HEK293 (cell line): ENCODE data around the gene TMEM141.

Experiments
- EGR2 ChIP-seq: fragments of 450-650 bp; formaldehyde crosslinking; IDR thresholded peaks from 2 replicates; pipeline ENCODE4 v1.5.1; 2016; ENCODE audit warnings: low read depth, missing biosample characterization, missing genetic modification characterization
- IKZF3 ChIP-seq: fragments of 450-650 bp; IDR thresholded peaks from 2 replicates; pipeline ENCODE4 v1.5.0; 2018; ENCODE audit warnings: missing biosample characterization, mild to moderate bottlenecking, missing genetic modification characterization, moderate library complexity
- KLF9 ChIP-seq: fragments of 450-650 bp; formaldehyde crosslinking; IDR thresholded peaks from 2 replicates; pipeline ENCODE4 v1.5.1; 2016; ENCODE audit warnings: missing biosample characterization, missing genetic modification characterization, low read depth
- SCRT1 ChIP-seq: fragments of 450-650 bp; formaldehyde crosslinking; IDR thresholded peaks from 2 replicates; pipeline ENCODE4 v1.5.1; 2016; ENCODE audit warnings: missing biosample characterization, missing genetic modification characterization, borderline replicate concordance
- SP2 ChIP-seq: fragments of 450-650 bp; formaldehyde crosslinking; IDR thresholded peaks from 2 replicates; pipeline ENCODE4 v1.5.1; 2016; ENCODE audit warnings: missing biosample characterization, missing genetic modification characterization
- ZBTB1 ChIP-seq: fragments of 450-650 bp; formaldehyde crosslinking; IDR thresholded peaks from 2 replicates; pipeline ENCODE4 v1.5.1; 2016; ENCODE audit warnings: missing biosample characterization, missing genetic modification characterization
- ZBTB20 ChIP-seq: fragments of 450-650 bp; formaldehyde crosslinking; IDR thresholded peaks from 2 replicates; pipeline ENCODE4 v1.5.1; 2016; ENCODE audit warnings: missing biosample characterization, missing genetic modification characterization
- ZBTB7A ChIP-seq: fragments of 450-650 bp; formaldehyde crosslinking; IDR thresholded peaks from 2 replicates; pipeline ENCODE4 v1.5.1; 2016; ENCODE audit warnings: low read depth, missing biosample characterization, missing genetic modification characterization
- ZBTB8A ChIP-seq: fragments of 450-650 bp; formaldehyde crosslinking; IDR thresholded peaks from 2 replicates; pipeline ENCODE4 v1.5.1; 2016; ENCODE audit warnings: missing biosample characterization, missing genetic modification characterization
- ZFP69B ChIP-seq: fragments of 450-650 bp; formaldehyde crosslinking; IDR thresholded peaks from 2 replicates; pipeline ENCODE4 v1.5.1; 2016; ENCODE audit warnings: missing biosample characterization, missing genetic modification characterization
- ZIC2 ChIP-seq: fragments of 450-650 bp; formaldehyde crosslinking; IDR thresholded peaks from 2 replicates; pipeline ENCODE4 v1.5.1; 2016; ENCODE audit warnings: missing biosample characterization, missing genetic modification characterization
- ZNF138 ChIP-seq: fragments of 450-650 bp; formaldehyde crosslinking; IDR thresholded peaks from 2 replicates; pipeline ENCODE4 v1.5.1; 2016; ENCODE audit warnings: missing biosample characterization, missing genetic modification characterization, borderline replicate concordance
- ZNF211 ChIP-seq: fragments of 450-650 bp; formaldehyde crosslinking; IDR thresholded peaks from 2 replicates; pipeline ENCODE4 v1.5.1; 2016; ENCODE audit warnings: low read depth, missing biosample characterization, missing genetic modification characterization
- ZNF501 ChIP-seq: fragments of 450-650 bp; formaldehyde crosslinking; IDR thresholded peaks from 2 replicates; pipeline ENCODE4 v1.5.1; 2016; ENCODE audit warnings: missing biosample characterization, missing genetic modification characterization
- ZNF514 ChIP-seq: fragments of 450-650 bp; formaldehyde crosslinking; IDR thresholded peaks from 2 replicates; pipeline ENCODE4 v1.5.1; 2016; ENCODE audit warnings: missing biosample characterization, missing genetic modification characterization
- ZNF600 ChIP-seq: fragments of 450-650 bp; formaldehyde crosslinking; IDR thresholded peaks from 2 replicates; pipeline ENCODE4 v1.5.1; 2016; ENCODE audit warnings: missing biosample characterization, missing genetic modification characterization
- ZNF654 ChIP-seq: fragments of 450-650 bp; formaldehyde crosslinking; IDR thresholded peaks from 2 replicates; pipeline ENCODE4 v1.5.1; 2016; ENCODE audit warnings: low read depth, missing biosample characterization, missing genetic modification characterization
- ZNF707 ChIP-seq: fragments of 450-650 bp; formaldehyde crosslinking; IDR thresholded peaks from 2 replicates; pipeline ENCODE4 v1.5.1; 2016; ENCODE audit warnings: missing biosample characterization, missing genetic modification characterization
- ZNF843 ChIP-seq: fragments of 450-650 bp; formaldehyde crosslinking; IDR thresholded peaks from 2 replicates; pipeline ENCODE4 v1.5.1; 2016; ENCODE audit warnings: missing biosample characterization, missing genetic modification characterization
- TF ChIP-seq, protein P1 (sequence below): fragments of 450-650 bp; formaldehyde crosslinking; IDR thresholded peaks from 2 replicates; pipeline ENCODE4 v1.5.1; 2017; ENCODE audit warnings: missing biosample characterization, missing genetic modification characterization
- TF ChIP-seq, protein P2 (sequence below): fragments of 450-650 bp; formaldehyde crosslinking; optimal IDR thresholded peaks from 2 replicates; pipeline ENCODE3; 2016; ENCODE audit warnings: missing biosample characterization, mild to moderate bottlenecking, missing genetic modification characterization
- TF ChIP-seq, protein P3 (sequence below): fragments of 450-650 bp; formaldehyde crosslinking; IDR thresholded peaks from 2 replicates; pipeline ENCODE4 v1.5.1; 2016; ENCODE audit warnings: missing biosample characterization, missing genetic modification characterization
- TF ChIP-seq, protein P4 (sequence below): fragments of 450-650 bp; formaldehyde crosslinking; IDR thresholded peaks from 2 replicates; pipeline ENCODE4 v1.5.1; 2016; ENCODE audit warnings: missing biosample characterization, missing genetic modification characterization
- TF ChIP-seq, protein P5 (sequence below): fragments of 450-650 bp; formaldehyde crosslinking; IDR thresholded peaks from 2 replicates; pipeline ENCODE4 v1.5.1; 2016; ENCODE audit warnings: missing biosample characterization, missing genetic modification characterization
- TF ChIP-seq, protein P6 (sequence below): fragments of 450-650 bp; formaldehyde crosslinking; IDR thresholded peaks from 2 replicates; pipeline ENCODE4 v1.5.1; 2016; ENCODE audit warnings: missing biosample characterization, missing genetic modification characterization
- TF ChIP-seq, protein P7 (sequence below): fragments of 450-650 bp; formaldehyde crosslinking; IDR thresholded peaks from 2 replicates; pipeline ENCODE4 v1.5.1; 2016; ENCODE audit warnings: missing biosample characterization, missing genetic modification characterization
- TF ChIP-seq, protein P8 (sequence below): fragments of 450-650 bp; formaldehyde crosslinking; IDR thresholded peaks from 2 replicates; pipeline ENCODE4 v1.5.1; 2016; ENCODE audit warnings: missing biosample characterization, missing genetic modification characterization

The TMEM141 gene

DNA sequence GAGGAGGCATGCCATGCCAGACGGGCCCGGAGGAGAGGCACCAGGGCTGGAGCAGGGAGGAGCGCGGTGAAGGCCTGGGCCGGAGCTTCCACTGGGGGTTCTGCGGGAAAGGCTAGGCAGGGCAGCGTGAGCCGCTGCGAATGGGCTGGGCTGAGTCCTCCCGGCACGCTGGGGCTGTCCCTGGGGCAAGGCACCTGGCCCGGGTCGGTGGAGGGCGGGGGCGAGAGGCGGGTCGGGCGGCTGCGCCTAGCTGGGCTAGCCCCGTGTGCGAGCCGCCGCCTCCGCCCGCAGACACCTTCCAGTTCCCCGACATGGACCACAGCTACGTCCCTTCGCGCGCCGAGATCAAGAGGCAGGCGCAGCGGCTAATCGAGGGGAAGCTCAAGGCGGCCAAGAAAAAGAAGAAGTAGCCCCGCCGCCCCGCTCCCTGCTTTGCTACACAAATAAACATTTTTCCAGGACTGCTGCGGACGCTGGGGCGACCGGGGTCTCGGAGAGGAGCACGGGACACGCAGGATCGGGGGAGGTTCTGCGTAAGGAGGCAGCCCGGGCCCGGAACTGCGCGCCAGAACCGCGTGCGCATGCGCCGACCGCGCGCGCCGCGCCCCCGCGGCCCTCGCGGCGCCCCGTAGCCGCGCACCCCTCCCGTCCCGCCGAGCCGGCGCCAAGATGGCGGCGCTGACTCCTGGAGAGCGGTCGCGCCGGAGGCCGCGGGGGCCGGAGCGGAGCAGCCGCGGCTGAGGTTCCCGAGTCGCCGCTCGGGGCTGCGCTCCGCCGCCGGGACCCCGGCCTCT lies 16.3 kb downstream of the TMEM141 start, which contains the start of gene RABL6 (continued):
- TF ChIP-seq, protein P1, sequence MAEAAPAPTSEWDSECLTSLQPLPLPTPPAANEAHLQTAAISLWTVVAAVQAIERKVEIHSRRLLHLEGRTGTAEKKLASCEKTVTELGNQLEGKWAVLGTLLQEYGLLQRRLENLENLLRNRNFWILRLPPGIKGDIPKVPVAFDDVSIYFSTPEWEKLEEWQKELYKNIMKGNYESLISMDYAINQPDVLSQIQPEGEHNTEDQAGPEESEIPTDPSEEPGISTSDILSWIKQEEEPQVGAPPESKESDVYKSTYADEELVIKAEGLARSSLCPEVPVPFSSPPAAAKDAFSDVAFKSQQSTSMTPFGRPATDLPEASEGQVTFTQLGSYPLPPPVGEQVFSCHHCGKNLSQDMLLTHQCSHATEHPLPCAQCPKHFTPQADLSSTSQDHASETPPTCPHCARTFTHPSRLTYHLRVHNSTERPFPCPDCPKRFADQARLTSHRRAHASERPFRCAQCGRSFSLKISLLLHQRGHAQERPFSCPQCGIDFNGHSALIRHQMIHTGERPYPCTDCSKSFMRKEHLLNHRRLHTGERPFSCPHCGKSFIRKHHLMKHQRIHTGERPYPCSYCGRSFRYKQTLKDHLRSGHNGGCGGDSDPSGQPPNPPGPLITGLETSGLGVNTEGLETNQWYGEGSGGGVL (tag by site-specific recombination): peak; percentile 46
- no peak for TF ChIP-seq ZNF211 (tag by site-specific recombination)
- TF ChIP-seq, protein P2, sequence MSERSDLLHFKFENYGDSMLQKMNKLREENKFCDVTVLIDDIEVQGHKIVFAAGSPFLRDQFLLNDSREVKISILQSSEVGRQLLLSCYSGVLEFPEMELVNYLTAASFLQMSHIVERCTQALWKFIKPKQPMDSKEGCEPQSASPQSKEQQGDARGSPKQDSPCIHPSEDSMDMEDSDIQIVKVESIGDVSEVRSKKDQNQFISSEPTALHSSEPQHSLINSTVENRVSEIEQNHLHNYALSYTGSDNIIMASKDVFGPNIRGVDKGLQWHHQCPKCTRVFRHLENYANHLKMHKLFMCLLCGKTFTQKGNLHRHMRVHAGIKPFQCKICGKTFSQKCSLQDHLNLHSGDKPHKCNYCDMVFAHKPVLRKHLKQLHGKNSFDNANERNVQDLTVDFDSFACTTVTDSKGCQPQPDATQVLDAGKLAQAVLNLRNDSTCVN (tag by site-specific recombination): peak; percentile 72
- TF ChIP-seq ZBTB20 (tag by site-specific recombination): peak; percentile 71
- TF ChIP-seq, protein P3, sequence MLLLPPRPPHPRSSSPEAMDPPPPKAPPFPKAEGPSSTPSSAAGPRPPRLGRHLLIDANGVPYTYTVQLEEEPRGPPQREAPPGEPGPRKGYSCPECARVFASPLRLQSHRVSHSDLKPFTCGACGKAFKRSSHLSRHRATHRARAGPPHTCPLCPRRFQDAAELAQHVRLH: no peak
- 0 out of 2 replicates have a peak, but pooled peaks have one; percentile 30 for TF ChIP-seq KLF9
- TF ChIP-seq ZNF514: no peak
- TF ChIP-seq, protein P4, sequence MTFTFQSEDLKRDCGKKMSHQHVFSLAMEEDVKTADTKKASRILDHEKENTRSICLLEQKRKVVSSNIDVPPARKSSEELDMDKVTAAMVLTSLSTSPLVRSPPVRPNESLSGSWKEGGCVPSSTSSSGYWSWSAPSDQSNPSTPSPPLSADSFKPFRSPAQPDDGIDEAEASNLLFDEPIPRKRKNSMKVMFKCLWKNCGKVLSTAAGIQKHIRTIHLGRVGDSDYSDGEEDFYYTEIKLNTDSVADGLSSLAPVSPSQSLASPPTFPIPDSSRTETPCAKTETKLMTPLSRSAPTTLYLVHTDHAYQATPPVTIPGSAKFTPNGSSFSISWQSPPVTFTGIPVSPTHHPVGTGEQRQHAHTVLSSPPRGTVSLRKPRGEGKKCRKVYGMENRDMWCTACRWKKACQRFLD (tag by site-specific recombination): no peak
- TF ChIP-seq, protein P5, sequence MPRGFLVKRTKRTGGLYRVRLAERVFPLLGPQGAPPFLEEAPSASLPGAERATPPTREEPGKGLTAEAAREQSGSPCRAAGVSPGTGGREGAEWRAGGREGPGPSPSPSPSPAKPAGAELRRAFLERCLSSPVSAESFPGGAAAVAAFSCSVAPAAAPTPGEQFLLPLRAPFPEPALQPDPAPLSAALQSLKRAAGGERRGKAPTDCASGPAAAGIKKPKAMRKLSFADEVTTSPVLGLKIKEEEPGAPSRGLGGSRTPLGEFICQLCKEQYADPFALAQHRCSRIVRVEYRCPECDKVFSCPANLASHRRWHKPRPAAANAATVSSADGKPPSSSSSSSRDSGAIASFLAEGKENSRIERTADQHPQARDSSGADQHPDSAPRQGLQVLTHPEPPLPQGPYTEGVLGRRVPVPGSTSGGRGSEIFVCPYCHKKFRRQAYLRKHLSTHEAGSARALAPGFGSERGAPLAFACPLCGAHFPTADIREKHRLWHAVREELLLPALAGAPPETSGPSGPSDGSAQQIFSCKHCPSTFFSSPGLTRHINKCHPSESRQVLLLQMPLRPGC: no peak
- TF ChIP-seq ZIC2 (tag by site-specific recombination): no peak
- TF ChIP-seq, protein P6, sequence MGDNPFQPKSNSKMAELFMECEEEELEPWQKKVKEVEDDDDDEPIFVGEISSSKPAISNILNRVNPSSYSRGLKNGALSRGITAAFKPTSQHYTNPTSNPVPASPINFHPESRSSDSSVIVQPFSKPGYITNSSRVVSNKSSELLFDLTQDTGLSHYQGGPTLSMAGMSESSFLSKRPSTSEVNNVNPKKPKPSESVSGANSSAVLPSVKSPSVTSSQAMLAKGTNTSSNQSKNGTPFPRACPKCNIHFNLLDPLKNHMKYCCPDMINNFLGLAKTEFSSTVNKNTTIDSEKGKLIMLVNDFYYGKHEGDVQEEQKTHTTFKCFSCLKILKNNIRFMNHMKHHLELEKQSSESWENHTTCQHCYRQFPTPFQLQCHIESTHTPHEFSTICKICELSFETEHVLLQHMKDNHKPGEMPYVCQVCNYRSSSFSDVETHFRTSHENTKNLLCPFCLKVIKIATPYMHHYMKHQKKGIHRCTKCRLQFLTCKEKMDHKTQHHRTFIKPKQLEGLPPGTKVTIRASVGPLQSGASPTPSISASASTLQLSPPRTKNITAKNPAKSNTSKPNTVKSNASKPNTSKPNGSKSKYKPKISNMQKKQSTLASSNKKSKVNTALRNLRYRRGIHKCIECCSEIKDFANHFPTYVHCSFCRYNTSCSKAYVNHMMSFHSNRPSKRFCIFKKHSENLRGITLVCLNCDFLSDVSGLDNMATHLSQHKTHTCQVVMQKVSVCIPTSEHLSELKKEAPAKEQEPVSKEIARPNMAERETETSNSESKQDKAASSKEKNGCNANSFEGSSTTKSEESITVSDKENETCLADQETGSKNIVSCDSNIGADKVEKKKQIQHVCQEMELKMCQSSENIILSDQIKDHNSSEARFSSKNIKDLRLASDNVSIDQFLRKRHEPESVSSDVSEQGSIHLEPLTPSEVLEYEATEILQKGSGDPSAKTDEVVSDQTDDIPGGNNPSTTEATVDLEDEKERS (tag by site-specific recombination): no peak
- TF ChIP-seq, protein P7, sequence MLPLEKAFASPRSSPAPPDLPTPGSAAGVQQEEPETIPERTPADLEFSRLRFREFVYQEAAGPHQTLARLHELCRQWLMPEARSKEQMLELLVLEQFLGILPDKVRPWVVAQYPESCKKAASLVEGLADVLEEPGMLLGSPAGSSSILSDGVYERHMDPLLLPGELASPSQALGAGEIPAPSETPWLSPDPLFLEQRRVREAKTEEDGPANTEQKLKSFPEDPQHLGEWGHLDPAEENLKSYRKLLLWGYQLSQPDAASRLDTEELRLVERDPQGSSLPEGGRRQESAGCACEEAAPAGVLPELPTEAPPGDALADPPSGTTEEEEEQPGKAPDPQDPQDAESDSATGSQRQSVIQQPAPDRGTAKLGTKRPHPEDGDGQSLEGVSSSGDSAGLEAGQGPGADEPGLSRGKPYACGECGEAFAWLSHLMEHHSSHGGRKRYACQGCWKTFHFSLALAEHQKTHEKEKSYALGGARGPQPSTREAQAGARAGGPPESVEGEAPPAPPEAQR: no peak
- peak; percentile 58 for TF ChIP-seq ZBTB8A (tag by site-specific recombination)
- TF ChIP-seq ZNF654: no peak
- no peak for TF ChIP-seq SCRT1 (tag by site-specific recombination)
- no peak for TF ChIP-seq ZBTB1 (tag by site-specific recombination)
- TF ChIP-seq, protein P8, sequence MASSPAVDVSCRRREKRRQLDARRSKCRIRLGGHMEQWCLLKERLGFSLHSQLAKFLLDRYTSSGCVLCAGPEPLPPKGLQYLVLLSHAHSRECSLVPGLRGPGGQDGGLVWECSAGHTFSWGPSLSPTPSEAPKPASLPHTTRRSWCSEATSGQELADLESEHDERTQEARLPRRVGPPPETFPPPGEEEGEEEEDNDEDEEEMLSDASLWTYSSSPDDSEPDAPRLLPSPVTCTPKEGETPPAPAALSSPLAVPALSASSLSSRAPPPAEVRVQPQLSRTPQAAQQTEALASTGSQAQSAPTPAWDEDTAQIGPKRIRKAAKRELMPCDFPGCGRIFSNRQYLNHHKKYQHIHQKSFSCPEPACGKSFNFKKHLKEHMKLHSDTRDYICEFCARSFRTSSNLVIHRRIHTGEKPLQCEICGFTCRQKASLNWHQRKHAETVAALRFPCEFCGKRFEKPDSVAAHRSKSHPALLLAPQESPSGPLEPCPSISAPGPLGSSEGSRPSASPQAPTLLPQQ (tag by site-specific recombination): peak; percentile 41; the same call in 1 of the 2 replicates
- TF ChIP-seq ZNF707: no peak
- 0 out of 2 replicates have a peak, but pooled peaks have one; percentile 17 for TF ChIP-seq ZFP69B
- peak; percentile 66 for TF ChIP-seq EGR2 (tag by site-specific recombination)
- TF ChIP-seq SP2: peak; percentile 59
- TF ChIP-seq ZNF138 (tag by site-specific recombination): no peak
- peak; percentile 40; the same call in 1 of the 2 replicates for TF ChIP-seq ZNF501 (tag by site-specific recombination)
- 0 out of 2 replicates have a peak, but pooled peaks have one; percentile 11 for TF ChIP-seq IKZF3 (tag by site-specific recombination)
- peak; percentile 94 for TF ChIP-seq ZNF600 (tag by site-specific recombination)
- 0 out of 2 replicates have a peak, but pooled peaks have one; percentile 29 for TF ChIP-seq ZBTB7A (tag by site-specific recombination)
- TF ChIP-seq ZNF843 (tag by site-specific recombination): 0 out of 2 replicates have a peak, but pooled peaks have one; percentile 42
